Measurements from ENCODE around the gene INHA.

The INHA gene

GRCh38 chr2:219540784-219541504 is 31.2 kb upstream of the INHA start:
- no peak for DNase-seq

GRCh38 chr2:219541611-219542180 is 30.4 kb upstream of the INHA start:
- peak; percentile 87 for DNase-seq

GRCh38 chr2:219542931-219543595 is 29.0 kb upstream of the INHA start:
- no peak for DNase-seq

- peak; percentile 95 for DNase-seq
Observed at GRCh38 chr2:219543596-219544358, 28.3 kb upstream of the INHA start, which contains the start of the genes CHPF and TMEM198. Gene CHPF (minus strand): TSS chr2:219543809. CDS start chr2:219543538, 271 bp downstream. Gene TMEM198 (plus strand): TSS chr2:219544028. CDS start chr2:219544728, 700 bp downstream.

- DNase-seq, result no peak
Observed at GRCh38 chr2:219544567-219544966, 27.5 kb upstream of the INHA start.

- DNase-seq, result no peak
Observed at GRCh38 chr2:219545295-219545942, 26.7 kb upstream of the INHA start.

GRCh38 chr2:219545943-219546352 is 26.2 kb upstream of the INHA start:
- DNase-seq, result no peak

- DNase-seq, result no peak
Observed at GRCh38 chr2:219547621-219548020, 24.5 kb upstream of the INHA start.

- DNase-seq, result no peak
Observed at GRCh38 chr2:219548990-219549389, 23.1 kb upstream of the INHA start.

GRCh38 chr2:219549619-219550018 is 22.5 kb upstream of the INHA start:
- no peak for DNase-seq

GRCh38 chr2:219551441-219552381 is 20.4 kb upstream of the INHA start:
- DNase-seq, result no peak

- DNase-seq, result peak; percentile 82
Observed at GRCh38 chr2:219552382-219553167, 19.5 kb upstream of the INHA start.

GRCh38 chr2:219553168-219553417 is 19.0 kb upstream of the INHA start:
- no peak for DNase-seq

GRCh38 chr2:219553463-219553963 is 18.6 kb upstream of the INHA start:
- DNase-seq, result no peak

- no peak for DNase-seq
Observed at GRCh38 chr2:219554350-219554749, 17.8 kb upstream of the INHA start.

GRCh38 chr2:219555956-219556355 is 16.2 kb upstream of the INHA start:
- no peak for DNase-seq

- no peak for DNase-seq
Observed at GRCh38 chr2:219556413-219556812, 15.7 kb upstream of the INHA start.

GRCh38 chr2:219557320-219557719 is 14.8 kb upstream of the INHA start:
- DNase-seq, result no peak

GRCh38 chr2:219557791-219558785 is 14.0 kb upstream of the INHA start:
- no peak for DNase-seq

All from activated naive CD4-positive, alpha-beta T cell treated with Interleukin-2 at 50 U/mL for 16 hours (primary cell).